COLO668 (cell line): ENCODE data around the gene VGF.

Experiments used
- DNase-seq: peaks from one replicate; lab custom pipeline; 2025; ENCODE audit not compliant: unreplicated experiment; lab: John Stamatoyannopoulos, UW

VGF gene

DNA sequence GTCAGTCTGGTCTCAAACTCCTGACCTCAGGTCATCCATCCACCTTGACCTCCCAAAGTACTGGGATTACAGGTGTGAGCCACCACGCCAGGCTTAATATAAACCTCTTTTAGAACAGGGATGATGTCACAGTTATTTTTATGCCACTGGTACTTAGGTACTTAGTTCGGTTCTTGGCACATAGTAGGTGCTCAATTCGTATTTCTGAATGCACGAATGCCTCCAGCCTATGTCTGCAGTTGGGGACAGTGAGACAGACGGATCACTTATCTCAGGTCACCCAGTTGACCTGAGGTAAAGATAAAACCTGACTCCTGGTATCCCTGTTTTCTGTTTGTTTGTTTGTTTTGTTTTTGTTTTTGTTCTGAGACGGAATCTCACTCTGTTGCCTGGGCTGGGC, 20.8 kb upstream of the VGF start:
- no peak for DNase-seq

DNA sequence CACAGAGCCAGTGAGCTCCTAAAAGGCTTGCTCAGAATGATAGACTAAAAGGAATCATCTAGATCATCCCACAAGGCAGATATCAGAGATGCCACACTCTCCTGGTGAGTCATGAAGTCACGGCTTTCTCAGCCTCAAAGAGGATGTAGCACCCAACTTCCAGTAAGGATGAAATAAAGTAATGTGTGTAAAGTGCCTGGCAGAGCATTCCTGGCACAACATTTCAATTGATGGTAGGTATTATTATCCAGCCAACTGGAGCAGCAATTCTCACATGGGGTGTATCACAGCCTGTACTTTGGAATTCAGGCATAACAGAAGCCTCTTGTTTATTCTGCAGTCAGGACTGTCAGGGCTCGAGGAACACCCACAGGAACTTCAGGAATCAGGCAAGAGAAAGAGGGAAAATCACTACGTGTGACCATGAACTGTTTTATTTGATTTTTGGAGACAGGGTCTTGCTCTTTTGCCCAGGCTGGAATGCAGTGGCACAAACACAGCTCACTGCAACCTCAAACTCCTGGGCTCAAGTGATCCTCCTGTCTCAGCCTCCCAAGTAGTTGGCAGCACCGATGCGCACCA, 20.0 kb upstream of the VGF start:
- no peak for DNase-seq

DNA sequence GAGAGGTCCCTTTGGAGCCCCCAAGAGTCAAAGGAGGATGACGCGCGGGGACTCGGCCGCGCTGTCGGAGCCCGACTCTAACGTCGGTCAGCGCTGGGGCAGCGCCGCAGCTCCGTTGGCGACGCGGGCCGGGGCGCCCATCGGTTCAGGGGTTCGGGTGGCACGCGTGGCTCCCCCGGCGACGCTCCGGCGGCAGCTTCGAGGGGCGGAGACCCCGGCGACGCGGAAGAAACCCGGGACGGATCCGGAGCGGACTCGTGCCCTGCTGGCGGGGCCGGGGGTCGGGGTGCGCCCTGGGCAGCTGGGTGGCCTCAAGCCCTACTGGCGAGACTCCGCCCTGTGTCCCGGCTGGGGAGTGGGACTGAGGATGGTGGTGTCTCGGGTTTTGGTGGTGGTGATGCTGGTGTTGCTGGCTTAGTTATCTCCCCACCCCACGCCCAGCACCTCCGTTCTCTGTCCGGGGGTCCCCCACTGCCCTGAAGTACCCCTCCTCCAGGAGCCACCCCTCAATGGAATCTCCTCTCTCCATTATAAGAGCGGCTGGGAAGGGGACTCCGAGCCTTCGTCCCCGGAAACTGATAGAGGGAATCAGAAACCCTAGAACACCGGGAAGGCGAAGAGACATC, 14.9 kb upstream of the VGF start, which contains the start of gene NAT16:
NAT16 (minus strand) TSS at position 164 of the 626 bp plus-strand sequence. CDS start 5,486 bp downstream, outside the sequence.
- DNase-seq = no peak

DNA sequence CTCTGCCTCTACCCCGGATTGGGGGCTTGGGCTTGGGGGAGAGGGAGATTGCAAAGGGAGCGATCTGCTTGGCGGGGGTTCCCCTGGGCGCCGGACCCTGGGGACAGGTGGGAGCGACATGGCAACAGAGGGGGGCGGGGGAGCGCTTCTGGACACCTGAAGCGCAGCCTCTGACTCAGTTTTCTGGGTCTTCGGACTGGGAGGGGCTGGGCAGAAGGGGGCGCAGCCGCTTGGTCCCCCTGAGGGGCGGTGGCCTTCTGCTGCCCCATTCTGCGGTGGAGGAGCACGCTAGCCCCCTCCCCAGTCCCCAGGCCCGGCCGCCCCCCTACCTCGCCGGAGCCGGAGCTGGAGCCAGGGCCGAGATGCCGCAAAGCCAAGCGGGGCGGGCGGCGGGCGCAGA, 14.3 kb upstream of the VGF start:
- DNase-seq = no peak

DNA sequence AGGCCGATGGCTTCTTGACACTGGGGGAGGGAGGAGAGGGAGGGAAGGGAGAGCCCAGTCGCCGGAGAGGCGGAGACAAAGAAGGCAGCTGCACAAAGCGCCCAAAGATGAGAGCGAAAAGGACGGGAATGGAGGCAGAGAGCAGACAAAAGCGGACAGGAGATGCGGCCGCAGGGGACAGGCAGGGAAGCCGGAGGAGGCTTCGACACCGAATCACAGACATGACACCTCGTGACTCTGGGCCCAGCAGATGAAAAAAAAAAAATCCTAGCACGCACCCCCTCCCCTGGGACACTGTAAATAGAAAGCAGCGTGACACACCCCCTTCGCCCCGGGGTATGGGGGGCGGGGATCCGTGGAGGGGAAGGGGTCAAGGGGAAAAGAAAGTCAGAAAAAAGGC, 13.7 kb upstream of the VGF start:
- peak; percentile 30 for DNase-seq

DNA sequence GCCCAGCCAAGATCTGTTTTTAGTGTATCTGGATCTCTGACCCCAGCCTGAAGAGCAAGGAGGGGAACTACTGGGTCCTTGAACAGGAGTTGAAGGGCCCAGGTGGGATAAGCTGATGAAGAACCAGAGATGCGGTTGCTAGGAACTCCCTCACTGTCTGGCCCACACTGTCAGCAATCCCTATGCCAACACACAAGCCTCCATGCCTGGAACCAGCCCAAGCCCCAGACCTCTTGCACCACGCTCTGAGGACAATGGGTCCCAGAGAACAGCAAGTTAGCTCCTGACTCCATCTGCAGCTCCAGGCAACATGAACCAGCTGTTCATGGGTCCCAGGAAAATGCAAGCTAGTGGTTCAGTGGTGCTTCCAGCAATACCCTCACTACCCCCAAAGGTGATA, 12.3 kb upstream of the VGF start:
- no peak for DNase-seq

DNA sequence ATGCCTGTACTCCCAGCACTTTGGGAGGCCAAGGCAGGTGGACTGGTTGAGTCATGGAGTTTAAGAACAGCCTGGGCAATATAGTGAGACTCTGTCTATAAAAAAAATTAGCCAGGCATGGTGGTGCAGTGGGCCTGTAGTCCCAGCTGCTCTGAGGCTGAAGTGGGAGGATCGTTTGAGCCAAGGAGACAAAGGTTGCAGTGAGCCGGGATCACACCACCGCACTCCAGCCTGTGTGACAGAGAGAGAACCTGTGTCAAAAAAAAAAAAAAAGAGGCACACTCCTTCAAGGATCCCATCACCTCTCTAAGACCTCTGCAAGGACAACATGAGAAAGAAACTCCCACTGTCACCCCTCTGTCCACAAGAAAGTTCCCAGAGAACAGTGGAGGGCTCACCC, 10.3 kb upstream of the VGF start:
- DNase-seq = no peak

DNA sequence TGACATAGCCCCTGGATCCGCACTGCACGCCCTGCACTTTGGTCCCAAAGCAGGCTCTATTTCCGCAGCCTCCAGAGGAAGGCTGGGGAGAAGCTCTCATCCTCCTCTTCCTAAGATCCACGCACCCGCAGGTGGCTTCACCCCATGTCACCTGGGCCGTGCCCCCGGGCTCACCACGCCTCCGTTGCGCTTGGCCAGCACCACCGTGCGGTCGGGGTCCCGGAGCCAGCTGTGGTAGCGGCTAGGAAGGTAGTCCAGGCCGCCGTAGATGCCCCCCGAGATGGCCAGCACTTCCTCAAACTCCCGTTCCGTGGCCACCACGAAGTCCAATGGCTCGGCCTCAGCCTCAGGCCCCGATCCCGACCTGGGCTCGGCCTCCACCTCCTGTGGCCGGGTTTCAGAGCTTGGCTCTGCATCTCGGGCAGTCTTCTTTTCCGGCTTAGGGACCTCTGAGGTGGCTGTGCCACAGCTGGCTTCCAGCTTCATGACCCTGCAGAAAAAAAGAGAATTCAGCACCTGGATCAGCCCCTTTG, 9.0 kb upstream of the VGF start:
- no peak for DNase-seq

DNA sequence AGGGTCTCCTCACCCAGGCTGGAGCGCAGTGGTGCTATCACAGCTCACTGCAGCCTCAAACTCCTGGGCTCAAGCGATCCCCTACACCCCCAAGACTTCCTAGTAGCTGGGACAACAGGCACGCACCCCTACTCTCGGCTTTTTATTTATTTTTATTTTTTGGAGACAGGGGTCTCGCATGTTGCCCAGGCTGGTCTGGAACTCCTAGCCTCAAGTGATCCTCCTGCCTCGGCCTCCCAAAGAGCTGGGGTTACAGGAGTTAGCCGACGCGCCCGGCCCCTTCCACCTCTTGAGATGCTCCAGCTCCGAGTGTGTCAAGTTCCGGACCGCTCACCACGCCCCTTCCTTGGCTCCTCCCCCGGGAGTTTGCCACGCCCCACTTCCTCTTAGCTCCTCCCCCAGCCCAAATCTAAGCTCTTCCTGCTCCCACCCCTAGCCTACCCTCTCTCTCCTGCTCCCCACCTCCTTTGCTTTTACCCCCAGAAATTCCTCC, 8.4 kb upstream of the VGF start:
- peak; percentile 33 for DNase-seq

DNA sequence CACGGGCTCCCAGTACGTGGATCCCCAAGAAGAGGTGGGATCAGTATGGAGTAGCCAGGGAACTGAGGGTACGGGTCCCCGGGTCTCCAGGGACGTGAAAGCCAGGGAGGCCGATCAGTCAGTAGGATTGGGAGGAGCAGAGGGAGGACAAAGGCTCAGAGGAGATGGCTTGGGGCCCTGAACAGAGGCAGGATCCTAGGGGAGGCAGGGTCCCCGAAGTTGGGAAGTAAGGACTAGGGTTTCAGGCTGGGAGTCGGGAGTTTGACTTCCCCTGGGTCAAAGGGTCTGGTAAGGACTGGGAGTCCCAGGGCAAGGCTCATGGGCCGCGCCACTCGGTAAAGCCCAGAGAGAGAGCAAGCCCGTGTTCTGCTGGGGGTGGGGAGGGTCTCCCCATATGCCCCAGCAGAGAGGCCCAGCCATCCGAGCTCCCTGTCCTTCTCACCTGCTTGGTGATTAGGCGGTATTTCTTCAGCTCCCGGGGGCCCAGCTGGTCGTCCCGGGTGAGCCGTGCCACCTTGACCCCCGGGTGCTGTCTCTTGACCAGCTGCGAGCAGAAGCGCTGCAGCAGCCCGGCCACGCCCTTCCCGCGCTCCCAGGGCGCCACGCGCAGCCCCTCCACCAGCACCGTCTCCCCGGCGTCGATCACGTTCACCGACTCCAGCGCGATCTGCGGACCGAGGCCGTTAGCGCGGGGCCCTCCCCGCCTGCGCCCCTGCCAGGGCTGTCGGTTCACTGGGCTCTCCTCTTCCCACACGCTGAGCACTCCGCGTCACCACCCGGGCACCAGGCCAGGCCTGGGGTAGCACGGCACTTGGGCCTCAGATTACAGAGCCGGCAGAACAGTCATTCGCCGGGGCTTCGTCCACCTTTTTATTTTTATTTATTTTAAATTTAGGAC, 7.7 kb upstream of the VGF start:
- peak; percentile 87 for DNase-seq

DNA sequence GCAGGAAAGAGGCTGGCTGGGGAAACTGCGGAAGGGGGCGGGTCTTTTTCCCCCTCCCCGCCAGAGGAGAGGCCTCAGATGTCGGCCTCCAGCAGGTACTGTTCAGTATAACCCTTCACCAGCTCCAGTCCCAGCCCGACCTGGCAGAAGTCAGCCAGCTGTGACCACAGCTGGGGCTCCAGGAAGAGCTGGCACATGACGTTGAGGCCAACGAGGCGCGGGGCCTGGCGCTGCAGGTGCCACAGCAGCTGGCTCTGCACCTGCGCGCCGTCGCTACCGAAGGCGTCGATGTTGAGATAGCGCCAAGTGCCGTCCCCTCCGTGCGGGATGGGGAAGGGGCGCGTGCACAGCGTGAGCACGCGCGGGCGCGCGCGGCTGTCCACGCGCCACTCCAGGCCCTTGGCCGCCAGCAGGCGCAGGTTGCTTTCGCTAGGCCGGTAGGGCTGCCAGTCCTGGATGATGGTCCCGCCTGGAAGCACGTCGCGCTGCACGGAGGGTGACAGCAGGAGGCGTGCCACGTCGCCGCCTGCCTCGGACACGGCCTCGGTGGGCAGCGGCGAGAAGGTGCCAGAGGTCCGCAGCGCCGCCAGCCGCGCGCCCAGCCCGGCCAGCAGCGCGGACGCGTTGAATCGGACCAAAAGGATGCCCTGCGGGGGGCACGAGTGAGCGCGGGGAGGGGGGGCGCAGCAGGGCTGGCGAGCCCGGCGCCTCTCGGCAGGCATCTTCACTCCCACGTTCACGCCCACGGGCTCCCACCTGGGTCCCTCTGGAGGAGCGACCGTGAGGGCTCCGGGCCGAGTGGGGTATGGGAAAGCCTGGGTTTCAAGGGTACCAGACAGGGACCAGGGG, 6.9 kb upstream of the VGF start:
- DNase-seq = peak; percentile 92

DNA sequence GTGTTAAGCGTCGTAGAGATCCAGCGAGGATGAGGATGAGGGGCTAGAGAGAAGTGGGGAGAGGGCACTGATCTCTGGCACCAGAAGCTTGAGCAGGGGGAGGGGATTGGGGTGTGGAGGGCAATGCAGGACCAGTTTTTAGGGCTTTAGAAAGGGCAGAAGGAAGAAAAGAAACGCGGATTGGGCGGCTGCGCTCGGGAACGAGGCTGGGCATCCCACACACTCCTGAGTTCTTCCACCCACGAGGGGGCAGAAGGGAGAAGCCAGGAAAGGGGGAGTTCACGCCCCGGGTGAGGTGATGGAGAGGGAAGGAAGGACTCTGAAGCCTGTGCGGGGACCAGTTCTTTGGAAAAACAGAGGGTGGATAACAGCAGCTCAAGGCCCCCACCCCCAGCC, 6.1 kb upstream of the VGF start:
- peak; percentile 26 for DNase-seq

DNA sequence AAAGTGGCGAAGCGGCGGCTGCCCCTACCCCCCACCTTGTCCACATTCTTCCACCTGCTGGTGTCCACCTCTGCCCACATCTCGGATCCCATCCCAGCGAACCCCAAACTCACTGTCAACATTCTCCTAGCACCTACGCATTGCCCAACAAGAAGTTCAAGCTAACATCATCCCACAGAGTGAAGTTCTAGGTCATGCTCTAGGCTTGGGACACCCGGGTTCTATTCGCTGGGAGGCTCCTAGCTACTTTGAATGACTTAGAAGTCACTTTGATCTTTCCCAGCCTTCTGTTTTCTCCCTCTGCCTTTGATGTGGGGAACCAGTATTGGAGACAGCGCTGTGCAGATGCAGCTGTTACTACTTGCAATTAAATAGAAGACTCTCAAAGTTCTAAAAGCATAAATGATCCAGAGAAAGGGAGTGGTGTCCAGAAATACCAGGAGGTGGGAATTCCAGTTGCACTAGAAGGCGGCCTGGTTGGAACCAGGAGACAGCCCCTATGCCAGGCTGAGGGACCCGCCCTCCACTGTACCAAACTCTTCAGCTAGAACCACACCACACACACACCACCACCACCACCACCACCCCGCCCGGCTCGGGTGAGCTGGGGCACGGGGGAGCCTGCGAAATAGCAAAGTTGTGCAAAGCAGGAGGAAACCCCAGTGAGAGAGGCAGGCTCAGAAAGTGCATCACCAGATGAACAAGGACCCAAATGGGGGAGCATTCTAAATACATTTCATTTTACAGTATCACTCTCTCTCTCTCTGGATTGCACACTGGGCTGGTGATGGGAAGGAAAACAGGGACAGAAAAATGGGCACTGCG, 5.5 kb upstream of the VGF start:
- no peak for DNase-seq

DNA sequence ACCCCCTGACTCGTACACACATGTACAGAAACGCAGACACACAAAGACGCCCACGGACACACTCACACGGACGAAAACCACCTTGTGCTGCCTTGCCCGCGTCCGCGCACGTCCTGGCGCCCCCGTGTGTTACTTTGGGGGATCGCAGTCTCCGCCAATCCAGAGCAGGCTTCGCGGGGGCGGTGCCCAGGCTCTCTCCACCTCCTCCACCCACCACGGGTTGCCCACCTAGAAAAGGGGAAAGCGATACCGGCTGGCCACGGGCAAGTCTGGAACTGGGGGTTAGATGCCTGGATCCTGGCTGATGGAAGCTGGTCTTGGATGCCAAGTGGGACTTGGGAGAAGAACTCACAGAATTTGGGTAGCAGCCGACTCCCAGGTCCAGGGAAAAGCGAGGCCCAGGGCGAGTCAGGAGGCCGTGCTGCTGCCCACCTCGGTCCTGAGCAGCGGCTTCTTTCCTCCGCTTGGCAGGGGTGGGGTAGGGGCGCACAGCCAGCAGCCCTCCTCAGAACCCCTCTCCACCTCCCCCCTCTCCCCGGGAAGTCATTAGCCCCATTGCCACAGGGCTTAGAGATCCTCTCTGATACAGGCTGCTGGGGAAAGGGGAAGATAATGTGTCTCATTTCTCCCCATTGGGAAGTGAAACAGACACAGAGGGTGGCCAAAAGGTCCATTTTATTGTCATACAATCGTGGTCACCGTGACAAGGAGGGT, 4.6 kb upstream of the VGF start:
- peak; percentile 66 for DNase-seq

DNA sequence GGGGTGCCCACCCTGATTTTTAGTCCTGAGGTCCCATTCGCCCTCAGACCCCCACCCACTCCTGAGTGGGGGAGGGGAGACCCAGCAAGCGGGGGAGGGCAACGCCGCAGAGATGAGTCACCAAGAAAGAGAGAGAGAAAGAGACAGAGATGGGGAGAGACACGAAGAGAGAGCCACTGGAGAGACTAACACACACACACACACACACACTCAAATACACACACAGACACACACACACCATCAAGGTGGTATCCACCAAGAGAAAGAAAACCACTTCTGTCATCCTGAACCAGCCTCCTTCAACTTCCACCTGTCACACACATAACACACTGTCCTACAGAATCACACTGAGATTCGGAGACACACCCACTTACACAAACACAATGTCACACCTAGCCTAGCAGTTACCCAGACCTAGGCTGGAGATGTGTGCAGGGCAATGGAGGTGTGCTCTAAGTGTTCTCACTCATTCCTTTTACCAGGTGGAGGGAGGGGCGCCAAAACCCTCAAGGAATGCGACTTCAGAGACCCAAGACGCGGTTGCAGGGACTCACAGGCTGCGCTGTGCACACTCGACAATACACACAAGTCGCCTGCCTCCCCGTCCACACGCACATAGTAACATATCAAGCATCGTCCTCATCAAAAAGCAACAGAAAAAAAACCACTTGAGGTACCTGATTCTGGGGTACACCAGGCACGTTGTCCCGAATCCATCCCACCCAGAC, 3.9 kb upstream of the VGF start:
- peak; percentile 33 for DNase-seq

DNA sequence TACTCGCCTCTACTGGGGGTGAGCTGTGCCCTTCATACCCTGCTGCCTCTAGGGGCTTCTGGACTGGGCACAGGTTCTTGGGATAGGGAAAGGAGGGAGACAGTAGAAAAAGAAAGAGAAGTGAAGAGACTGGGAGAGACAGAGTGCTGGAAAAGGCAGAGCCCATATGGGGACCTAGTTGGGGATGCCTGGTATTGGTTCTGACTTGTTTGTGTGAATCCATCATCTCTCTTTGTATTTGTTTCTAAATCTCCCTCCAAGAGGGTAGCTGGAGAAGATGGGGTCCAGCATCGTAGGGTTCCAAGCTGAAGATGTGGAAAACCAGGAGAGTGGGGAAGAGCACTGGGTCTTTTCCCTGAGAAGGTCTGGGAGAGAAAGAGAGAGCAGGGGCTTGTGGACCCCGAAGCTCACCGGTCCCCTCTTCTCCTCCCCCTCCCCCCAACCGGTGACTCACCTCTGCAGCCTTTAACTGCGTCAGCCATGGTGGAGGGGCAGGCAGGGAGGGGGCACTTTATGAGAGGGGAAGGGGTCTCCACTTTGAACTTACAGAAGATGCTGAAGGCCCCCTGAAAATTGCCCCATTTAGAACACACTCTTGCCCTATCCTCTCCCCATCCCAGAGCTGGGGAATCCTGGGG, 3.2 kb upstream of the VGF start:
- DNase-seq = no peak

DNA sequence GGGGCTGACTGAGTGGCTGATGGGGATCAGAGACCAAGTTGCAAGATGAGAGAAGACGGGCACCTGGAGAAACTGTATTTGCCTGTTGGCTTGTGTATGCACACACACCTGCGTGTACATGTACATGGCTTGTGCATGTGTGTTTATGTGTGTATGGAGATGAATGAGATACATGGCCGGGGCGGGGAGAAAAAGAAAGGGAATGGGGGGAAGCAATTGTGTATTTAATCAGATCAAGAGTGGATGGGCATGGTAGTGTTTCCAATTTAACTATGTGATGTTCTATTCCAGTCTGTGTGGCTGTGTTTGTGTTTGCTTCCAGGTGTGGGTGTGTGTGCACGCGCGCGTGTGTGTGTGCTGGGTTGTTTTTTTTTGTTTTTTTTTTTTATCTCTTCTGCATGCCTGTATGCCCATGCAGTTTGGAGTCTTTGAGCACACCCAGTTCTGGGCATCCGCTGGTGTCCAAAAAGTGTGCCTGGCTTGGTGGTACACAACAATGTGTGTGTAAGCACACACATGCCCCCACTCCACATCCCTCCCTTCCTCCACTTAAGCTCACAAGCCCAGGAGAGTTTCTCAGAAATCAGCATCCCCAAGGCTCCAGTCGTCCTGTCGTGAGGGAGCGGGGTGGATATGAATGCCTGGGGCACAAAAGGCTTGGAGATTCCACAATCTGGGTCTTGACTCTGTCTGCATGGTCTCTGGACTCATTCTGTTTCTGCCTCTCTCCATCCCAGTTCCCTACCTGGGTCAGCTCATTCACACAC, 2.5 kb upstream of the VGF start:
- peak; percentile 21 for DNase-seq
